HG02885 (cell line): ENCODE results near the gene CYB5RL.
"Not testable (repeated sequence)": the region's sequence is repeated elsewhere in the genome, so short reads cannot be mapped to it uniquely, and the experiment has no call there.

Source experiments
- ATAC-seq: cut with Tn5 transposase; IDR thresholded peaks from one replicate; pipeline ENCODE4 v1.9.1; 2021; ENCODE audit warnings: mild to moderate bottlenecking; ENCODE audit not compliant: unreplicated experiment, poor library complexity

The CYB5RL gene

GRCh38 chr1:54227091-54227602 lies 27.3 kb upstream of the CYB5RL start:
- no peak for ATAC-seq

DNA sequence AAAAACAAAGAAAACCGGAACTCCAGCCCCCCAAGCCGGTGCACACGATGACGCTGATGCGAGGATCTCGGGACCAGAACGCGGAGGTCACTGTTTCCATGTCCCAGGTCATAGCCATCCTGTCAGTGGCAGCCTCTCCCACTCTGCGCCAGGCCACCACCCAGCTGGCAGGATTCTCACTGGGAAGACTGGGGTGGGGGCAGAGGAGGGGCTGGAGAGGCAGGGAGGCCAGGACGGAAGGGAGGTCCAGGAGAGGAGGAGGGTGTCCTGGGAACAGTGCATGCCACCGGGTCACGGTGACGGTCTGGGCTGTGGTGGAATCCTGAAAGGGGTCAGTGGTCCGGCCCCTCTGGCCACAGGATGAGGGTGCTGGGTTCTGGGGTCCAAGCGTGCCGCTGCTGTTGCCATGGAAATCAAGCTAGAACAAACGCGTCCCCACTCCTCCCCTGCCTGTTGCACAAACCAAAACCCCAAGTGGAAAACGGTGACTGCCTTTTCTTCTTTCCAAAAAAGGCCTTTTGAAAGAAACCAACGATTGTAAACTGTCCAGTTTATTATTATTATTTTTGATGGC lies 26.2 kb upstream of the CYB5RL start:
- ATAC-seq, result no peak

DNA sequence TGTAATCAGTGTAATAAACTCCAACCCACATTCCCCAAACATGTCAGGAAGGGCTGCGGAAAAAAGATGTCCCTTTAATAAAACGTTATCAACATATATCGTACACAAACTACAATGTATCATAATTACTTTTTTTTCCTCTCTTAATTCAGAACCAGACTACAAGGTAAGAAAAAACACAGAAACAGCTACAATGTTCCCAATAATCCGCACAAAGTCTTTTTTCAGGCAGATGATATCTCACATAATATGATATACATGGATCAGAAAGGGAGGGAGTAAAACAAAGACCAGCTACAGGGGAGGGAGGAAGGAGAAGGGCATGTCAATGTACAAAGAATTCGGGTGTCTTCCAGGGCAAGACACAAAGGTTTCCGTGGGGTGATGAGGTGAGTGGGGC lies 25.5 kb upstream of the CYB5RL start:
- ATAC-seq, result no peak

GRCh38 chr1:54224233-54224632 lies 24.4 kb upstream of the CYB5RL start:
- no peak for ATAC-seq

DNA sequence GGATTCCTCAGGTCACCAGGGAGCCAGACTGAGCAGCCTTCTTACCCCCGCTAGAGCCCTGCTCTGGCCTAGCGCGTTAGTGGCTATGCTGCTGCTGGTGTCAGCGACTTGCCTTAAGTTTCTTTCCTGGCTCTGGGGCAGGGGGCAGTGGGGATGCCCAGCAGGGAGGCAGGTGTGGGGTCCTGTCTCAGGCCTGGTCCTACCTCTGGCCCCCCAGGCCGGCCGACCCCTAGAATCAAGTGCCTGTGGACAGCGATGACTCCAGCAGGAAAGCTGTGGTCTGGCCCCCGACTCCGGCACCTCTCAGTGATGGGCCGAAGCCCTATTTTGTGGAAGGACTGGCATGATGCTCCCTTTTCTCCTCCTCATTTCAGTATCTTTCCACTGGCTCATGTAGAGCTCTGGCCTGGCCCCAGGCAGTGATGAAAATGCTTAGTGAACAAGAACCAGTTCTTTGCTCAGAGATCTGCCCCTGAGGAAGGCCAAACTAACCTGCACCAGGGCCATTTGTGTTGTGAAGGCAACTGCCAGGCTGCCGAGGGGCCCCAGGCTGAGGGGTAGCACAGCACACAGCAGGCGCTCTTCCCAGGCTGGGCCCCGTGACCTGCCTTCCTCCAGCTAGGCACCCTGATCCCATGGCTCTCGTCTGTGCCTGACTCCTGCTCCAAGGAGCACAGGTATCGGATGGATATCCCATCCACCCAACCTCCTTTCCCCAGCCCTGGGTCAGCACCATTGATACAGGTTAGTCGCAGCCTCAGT lies 23.8 kb upstream of the CYB5RL start:
- ATAC-seq, result no peak

- ATAC-seq, result no peak
Measured at GRCh38 chr1:54222711-54223110, 22.9 kb upstream of the CYB5RL start.

GRCh38 chr1:54221867-54222484 lies 22.1 kb upstream of the CYB5RL start:
- no peak for ATAC-seq

GRCh38 chr1:54221113-54221834 lies 21.4 kb upstream of the CYB5RL start:
- ATAC-seq, result no peak

DNA sequence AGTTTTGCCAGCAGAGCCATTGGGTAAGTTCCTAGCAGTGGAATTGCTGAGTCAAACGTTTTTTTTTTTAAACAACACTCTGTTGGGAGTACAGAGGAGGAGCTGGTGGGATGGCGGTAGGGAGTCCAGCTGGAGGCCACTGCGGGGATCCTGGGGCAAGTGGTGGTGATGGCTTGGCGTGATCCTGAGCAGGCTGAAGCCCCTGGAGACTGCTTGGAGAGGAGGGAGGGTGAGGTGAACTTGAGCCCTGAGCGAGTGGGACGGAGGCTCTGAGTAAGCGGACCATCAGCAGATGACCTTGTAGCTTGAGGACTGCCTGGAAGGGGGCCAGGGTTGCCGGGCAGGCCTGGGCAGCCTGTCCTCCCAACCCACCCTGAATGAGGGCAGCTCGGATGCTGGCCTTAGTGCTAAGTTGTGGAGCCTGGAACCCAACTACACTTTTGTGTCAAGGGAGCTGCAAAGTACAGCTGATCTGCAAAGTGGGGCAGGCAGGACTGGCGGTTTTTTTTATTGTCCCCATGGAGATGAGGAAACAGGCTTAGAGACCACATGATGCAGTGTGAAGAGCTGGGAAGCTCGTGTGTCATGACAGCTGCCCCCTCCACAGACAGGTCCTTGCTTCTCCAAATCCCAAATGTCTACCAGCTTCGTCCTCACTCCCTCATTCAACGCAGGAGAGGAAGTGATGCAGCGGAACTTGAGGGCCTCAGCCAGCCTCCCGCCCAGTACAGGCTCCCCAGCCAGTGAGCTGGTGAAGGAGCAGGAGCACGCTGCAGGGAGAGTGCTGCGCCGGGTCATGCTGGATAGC lies 20.4 kb upstream of the CYB5RL start:
- ATAC-seq, result no peak

DNA sequence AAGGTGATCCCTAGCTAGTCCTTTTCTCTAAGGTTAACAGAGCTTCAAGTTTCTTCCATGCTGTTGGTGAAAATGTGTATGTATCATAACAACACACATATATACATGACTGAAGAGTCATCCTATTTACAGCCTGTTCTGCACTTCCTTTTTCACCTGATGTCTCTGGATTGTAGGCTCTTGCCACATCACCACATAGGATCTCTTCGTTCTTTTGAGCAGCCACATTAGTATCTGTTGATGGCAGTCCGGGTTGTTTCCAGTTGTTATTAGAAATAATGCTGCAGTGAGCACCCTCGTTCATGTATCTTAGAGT lies 19.8 kb upstream of the CYB5RL start:
- ATAC-seq, result no peak

DNA sequence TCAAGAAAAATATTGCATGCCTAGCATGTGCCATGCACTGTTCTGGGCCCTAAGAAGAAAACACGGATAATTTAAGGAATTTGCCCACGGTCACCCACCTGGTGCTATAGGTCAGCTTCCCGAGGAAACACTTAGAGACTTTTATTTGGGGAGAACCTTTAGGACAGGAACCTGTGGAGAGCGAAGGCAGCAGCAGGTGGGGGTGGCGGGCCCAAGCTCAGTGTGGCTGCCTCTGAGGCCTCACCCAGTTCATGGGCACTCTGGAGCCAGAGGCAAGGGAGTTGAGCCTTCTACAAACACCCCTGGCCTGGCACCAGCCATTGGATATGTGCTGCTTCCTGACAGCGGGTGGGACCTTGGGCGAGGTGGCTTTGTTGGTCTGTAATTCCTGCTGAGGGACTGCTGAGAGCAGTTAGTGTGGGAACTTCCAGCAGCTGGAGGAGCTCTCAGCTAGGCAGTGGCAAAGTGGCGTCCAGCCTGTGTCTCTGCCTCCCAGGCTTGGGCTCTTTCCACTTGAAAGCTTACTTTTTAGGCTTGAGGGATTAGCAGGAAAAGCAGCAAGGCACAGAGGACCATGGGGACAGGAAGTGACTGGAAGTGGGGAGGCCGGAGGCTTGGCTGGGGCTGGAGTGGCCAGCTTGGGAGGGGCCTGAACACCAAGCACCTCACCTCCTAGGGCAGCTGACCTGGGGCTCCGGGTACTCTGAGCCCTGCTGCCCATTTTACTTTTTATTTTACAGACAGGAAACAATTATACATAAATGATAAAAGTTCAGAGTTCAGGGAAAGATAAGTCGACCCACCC lies 19.3 kb upstream of the CYB5RL start:
- no peak for ATAC-seq

GRCh38 chr1:54215523-54215922 lies 15.7 kb upstream of the CYB5RL start:
- ATAC-seq, result no peak

GRCh38 chr1:54212872-54213271 lies 13.0 kb upstream of the CYB5RL start:
- ATAC-seq, result no peak

GRCh38 chr1:54207896-54208295 lies 8.1 kb upstream of the CYB5RL start:
- ATAC-seq, result not testable (repeated sequence)

- ATAC-seq, result no peak
Measured at GRCh38 chr1:54207287-54207686, 7.5 kb upstream of the CYB5RL start.

- ATAC-seq, result no peak
Measured at GRCh38 chr1:54204199-54204598, 4.4 kb upstream of the CYB5RL start.

DNA sequence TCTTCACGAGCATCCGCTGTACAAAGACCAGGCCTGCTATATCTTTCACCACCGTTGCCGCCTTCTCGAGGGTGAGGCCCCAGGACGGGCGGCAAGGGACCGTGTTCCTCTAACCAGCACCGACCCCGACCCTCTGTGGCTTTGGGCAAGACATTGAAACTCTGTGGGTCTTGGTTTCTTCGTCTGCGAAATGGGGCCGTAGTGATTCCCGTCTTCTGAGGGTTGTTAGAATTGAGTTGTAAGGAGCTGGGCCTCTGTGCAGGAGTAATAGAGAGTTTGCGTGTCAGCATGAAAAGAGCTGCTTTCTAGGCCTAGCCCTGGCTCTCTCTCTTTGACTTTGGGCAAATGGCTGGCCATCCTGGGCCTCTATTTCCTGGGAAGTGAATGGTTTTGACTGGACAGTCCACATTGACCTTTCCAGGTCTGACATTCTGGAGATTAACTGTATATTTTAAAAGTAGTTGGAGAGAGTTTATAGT lies 728 bp upstream of the CYB5RL start:
- peak; percentile 14 for ATAC-seq

GRCh38 chr1:54199151-54199764 lies 572 bp downstream of the CYB5RL start:
- ATAC-seq, result no peak

DNA sequence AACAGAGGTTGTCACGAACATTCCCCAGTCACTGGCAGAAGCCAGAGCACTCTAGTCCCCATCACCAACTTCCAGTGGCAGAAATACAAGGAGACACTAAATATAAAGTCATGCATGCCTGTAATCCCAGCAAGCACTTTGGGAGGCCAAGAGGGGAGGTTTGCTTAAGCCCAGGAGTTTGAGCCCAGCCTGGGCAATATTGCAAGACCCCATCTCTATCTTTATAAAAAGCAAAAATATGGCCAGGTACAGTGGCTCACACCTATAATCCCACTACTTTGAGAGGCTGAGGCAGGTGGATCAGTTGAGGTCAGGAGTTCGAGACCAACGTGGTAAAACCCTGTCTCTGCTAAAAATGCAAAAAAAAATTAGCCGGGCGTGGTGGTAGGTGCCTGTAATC lies 6.4 kb downstream of the CYB5RL start:
- no peak for ATAC-seq
